ENCODE data around the gene AKR1E2. TPM values are rescaled to one million over a fixed set of nuclear protein-coding genes. Genes with fewer than 3 reads are reported as not detected.

The AKR1E2 gene
- total RNA-seq, 1 donor from 2014 or later, result 4.7 TPM

DNA sequence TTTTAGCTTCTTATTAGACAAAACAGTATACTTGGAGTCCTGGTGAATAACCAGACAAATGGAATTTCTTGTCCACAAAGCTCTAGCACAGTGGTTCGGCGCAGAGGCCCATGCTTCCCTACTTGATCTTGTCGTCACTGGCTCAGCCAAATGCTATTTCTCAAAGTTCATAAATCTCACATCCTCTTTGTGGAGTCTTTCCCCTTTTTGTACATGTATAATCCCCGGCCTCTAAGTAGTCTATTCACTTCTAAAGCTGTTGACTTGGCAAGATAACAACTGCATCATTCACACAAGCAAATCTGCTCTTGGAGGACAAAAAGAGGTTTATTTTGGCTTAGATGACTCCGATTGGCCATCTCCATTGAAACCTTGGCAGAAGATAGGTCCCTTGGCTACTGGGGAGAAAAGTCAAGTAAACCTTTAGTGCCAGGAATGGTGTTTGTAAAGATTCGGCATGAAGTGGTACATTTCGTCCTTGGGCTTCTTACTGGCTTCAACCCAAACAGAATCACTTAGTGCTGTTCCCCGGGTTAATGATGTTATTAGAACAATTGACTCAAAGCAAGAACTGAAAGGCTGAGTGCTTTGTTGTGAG lies 5.1 kb upstream of the AKR1E2 start:
- no peaks in the 10 kb centered on the region for H3K36me3 Mint-ChIP-seq
- no peak overlapping the region for H3K27ac Mint-ChIP-seq
- no peak for DNase-seq (ENCODE audit: extremely low spot score, unreplicated experiment)
- TF ChIP-seq, protein P1, sequence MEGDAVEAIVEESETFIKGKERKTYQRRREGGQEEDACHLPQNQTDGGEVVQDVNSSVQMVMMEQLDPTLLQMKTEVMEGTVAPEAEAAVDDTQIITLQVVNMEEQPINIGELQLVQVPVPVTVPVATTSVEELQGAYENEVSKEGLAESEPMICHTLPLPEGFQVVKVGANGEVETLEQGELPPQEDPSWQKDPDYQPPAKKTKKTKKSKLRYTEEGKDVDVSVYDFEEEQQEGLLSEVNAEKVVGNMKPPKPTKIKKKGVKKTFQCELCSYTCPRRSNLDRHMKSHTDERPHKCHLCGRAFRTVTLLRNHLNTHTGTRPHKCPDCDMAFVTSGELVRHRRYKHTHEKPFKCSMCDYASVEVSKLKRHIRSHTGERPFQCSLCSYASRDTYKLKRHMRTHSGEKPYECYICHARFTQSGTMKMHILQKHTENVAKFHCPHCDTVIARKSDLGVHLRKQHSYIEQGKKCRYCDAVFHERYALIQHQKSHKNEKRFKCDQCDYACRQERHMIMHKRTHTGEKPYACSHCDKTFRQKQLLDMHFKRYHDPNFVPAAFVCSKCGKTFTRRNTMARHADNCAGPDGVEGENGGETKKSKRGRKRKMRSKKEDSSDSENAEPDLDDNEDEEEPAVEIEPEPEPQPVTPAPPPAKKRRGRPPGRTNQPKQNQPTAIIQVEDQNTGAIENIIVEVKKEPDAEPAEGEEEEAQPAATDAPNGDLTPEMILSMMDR (conservative IDR thresholded peaks at IDR 0.05), result no peak
- peaks cover 13% of the 10 kb centered on the region for H3K27me3 Mint-ChIP-seq
- no peaks in the 10 kb centered on the region for H3K4me1 Mint-ChIP-seq (ENCODE audit: unreplicated experiment)
- H3K4me3 Mint-ChIP-seq, result no peak overlapping the region
- H3K9me3 Mint-ChIP-seq, result peaks cover 7% of the 10 kb centered on the region

DNA sequence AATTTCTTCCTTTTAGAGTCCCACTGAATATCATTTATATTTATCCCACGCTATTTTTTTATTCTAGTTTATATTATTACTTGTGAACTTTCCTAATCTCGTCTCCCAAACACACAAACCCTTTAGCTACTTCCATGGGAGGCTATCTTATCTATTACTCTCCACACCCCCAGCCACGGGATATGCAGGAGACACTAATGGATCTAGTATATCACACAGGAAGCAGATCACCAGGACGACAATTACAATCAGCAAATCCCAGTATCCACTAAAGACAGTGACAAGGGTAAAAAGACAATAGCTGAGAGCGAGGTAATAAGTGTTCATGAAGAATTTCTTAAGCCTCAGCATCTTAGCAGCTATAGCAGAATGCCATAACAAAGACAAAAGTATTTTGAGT lies 3.8 kb upstream of the AKR1E2 start:
- H3K36me3 Mint-ChIP-seq, result no peaks in the 10 kb centered on the region
- no peak overlapping the region for H3K4me3 Mint-ChIP-seq
- peaks cover 9% of the 10 kb centered on the region for H3K9me3 Mint-ChIP-seq
- H3K27ac Mint-ChIP-seq, result no peak overlapping the region
- DNase-seq (ENCODE audit: extremely low spot score, unreplicated experiment), result no peak
- H3K27me3 Mint-ChIP-seq, result peaks cover 14% of the 10 kb centered on the region
- TF ChIP-seq, protein P1 (conservative IDR thresholded peaks at IDR 0.05), result no peak
- H3K4me1 Mint-ChIP-seq (ENCODE audit: unreplicated experiment), result no peaks in the 10 kb centered on the region

DNA sequence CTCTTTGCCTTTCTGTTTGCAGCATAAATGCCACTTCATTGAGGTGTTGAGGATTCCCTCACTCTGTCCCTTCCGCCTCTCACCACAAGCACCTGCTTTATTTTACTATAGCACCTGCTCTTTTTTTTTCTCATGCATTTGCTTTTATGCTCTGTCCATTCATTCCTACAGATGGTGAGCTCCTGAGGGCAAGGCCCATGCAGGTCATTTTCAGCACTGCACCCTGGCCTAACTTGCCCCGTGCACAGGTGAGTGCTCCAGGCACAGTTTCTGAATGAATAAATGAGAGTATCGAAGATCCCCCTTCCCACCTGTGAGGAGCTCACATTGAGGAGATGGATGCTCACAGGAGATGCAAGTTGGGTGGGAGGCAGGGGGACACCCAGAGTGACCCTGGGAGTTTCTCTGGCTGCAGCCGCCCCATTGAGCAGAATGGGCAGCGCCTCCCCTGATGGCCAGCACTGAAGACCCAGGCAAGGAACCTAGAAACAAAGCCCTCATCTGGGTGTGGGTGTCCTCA lies 1.2 kb upstream of the AKR1E2 start:
- Mint-ChIP-seq H3K4me3 (peak overlapping the region; percentile 58), H3K27me3 (peaks cover 19% of the 10 kb centered on the region), H3K27ac (no peak overlapping the region), H3K9me3 (peaks cover 9% of the 10 kb centered on the region), H3K36me3 (no peaks in the 10 kb centered on the region), H3K4me1 (ENCODE audit: unreplicated experiment) (no peaks in the 10 kb centered on the region)
- no peak for DNase-seq (ENCODE audit: extremely low spot score, unreplicated experiment)
- TF ChIP-seq, protein P1 (conservative IDR thresholded peaks at IDR 0.05), result no peak

DNA sequence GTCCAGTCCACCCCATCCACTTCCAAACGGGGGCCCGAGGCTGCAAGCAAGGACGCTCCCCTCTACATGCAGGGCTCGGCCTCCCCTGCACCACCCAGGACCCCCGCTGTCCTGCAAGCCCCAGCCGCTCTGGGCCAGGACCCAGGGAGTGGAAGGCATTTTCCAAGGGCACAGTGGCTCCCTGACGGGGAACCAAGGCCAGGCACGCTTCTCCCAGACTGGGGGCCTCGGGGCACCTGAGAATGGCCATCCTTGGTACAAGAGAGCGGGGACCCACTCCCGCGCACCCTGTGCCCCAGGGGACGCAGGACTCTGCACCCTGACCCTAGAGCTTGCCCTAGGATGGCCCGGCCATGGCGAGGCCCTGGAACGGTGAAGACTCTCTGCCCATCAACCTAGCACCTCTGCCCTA lies 545 bp upstream of the AKR1E2 start:
- no peaks in the 10 kb centered on the region for H3K36me3 Mint-ChIP-seq
- H3K27ac Mint-ChIP-seq, result peak overlapping the region; percentile 82
- peaks cover 19% of the 10 kb centered on the region for H3K27me3 Mint-ChIP-seq
- DNase-seq (ENCODE audit: extremely low spot score, unreplicated experiment), result no peak
- peak overlapping the region; percentile 81 for H3K4me3 Mint-ChIP-seq
- H3K9me3 Mint-ChIP-seq, result peaks cover 9% of the 10 kb centered on the region
- no peaks in the 10 kb centered on the region for H3K4me1 Mint-ChIP-seq (ENCODE audit: unreplicated experiment)
- TF ChIP-seq, protein P1 (conservative IDR thresholded peaks at IDR 0.05), result no peak

DNA sequence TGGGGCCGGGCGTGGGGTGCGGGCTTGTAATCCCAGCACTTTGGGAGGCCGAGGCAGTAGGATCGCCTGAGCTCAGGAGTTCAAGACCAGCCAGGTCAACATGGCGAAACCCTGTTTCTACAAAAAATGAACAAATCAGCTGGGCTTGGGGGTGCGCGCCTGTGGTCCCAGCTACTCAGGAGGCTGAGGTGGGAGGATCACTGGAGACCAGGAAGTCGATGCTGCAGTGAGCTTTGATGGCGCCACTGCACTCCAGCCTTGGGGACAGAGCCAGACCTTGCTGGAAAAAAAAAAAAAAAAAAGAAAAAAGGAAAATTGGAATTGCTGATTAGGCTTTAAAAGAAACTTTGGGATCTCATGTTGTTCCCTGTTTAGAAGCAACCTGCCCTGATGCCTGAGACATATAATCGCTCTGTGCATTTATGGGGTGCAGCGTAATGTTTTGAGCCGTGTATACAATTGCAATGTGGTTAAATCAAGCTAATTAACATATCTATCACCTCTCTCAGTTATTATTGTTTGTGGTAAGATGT lies 851 bp downstream of the AKR1E2 start:
- Mint-ChIP-seq H3K36me3 (peaks cover 3% of the 10 kb centered on the region), H3K27ac (peak overlapping the region; percentile 51), H3K4me1 (ENCODE audit: unreplicated experiment) (no peaks in the 10 kb centered on the region), H3K27me3 (peaks cover 16% of the 10 kb centered on the region), H3K4me3 (peak overlapping the region; percentile 85), H3K9me3 (peaks cover 9% of the 10 kb centered on the region)
- TF ChIP-seq, protein P1 (conservative IDR thresholded peaks at IDR 0.05), result no peak
- DNase-seq (ENCODE audit: extremely low spot score, unreplicated experiment), result no peak

All from type B pancreatic cell (in vitro differentiated cells).